Activated CD4-positive, CD25-positive, alpha-beta regulatory T cell (primary cell): ENCODE results near the gene SKIDA1.

Source experiments
- DNase-seq, 4 experiments: peaks; one replicate each; lab custom pipeline; 2025; lab: John Stamatoyannopoulos, UW

Gene SKIDA1

DNA sequence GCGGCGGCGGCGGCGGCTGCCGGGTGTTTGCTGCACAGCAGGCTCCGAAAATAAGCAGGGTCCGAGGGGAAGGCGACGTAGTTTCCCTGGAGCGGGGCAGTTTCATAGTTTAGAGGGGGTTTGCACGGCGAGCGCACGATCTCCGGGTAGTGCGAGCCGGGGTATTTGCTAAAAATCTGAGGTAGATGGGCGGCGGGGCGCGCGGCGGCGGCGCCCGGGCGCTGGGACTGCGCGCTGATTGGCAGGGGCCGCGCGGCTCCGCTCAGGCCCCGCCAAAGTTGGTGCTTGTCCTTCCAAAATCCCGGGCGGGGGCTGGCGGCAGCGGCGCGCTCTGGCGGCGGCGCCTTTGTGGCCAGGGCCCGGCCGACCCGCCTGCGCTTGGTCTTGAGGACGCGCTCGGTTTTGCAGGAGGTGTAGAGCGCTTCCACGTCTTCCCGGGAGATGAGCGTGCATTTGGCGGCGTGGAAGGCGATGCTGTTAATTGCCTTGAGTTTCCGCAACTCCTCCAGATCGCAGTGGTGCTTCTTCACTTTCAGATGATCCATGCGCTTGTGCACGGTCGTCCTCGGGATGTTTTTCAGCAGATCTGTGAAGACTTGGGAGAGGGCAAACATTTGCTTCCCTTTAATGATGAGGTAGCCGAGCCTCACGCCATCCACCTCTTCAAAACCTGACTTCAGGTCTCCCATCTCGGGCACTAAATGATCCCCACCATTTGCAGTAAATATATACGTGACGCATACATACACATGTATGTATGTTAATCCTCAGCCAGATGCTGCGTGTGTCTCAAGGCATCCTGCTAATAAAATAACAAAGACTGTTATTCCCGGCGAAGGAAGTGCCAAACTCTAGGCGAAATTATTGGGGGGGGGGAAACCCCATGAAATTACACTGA is 8.1 kb downstream of the SKIDA1 start:
- no peak for DNase-seq

DNA sequence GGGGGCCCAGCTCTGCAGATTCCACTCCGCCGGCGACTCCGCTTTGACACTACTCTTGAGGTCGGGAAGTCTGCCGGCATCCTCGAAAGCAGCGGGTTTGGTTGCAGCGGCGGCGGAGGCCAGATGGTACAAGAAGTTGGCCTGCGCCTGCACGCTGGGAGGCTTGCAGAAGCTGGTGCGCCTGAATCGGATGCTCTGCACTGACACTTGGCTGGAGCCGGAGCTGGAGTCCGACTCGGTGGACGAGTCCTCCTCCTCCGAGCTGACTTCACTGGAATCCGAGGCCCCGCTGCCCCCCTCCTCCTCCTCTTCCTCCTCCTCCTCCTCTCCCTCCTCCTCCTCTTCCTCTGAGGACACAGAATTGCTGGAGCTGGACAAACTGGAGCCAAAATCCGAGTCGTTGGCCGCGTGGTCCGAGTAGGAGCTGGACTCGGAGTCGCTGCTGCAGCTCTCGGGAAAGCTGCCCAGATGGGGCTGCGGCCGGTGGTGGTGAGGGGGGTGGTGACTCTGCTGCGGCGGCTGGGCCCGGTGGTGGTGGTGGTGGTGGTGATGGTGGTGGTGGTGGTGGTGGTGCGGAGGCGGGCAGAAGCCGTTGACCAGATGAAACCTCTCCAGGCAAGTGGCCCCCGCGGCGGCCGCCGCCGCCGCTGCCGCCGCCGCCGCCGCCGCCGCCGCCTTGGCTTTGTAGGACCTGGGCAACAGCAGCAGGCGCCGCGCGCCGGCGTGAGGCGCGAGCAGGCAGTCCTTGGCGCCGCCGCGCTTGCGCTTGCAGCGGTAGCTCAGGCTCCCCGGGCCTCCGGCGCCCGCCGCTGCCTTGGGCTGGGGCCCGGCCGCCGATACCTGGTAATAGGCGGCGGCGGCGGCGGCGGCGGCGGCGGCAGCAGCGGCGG is 9.0 kb downstream of the SKIDA1 start:
- DNase-seq, result peak in 1 of 4 experiments; percentile 25

DNA sequence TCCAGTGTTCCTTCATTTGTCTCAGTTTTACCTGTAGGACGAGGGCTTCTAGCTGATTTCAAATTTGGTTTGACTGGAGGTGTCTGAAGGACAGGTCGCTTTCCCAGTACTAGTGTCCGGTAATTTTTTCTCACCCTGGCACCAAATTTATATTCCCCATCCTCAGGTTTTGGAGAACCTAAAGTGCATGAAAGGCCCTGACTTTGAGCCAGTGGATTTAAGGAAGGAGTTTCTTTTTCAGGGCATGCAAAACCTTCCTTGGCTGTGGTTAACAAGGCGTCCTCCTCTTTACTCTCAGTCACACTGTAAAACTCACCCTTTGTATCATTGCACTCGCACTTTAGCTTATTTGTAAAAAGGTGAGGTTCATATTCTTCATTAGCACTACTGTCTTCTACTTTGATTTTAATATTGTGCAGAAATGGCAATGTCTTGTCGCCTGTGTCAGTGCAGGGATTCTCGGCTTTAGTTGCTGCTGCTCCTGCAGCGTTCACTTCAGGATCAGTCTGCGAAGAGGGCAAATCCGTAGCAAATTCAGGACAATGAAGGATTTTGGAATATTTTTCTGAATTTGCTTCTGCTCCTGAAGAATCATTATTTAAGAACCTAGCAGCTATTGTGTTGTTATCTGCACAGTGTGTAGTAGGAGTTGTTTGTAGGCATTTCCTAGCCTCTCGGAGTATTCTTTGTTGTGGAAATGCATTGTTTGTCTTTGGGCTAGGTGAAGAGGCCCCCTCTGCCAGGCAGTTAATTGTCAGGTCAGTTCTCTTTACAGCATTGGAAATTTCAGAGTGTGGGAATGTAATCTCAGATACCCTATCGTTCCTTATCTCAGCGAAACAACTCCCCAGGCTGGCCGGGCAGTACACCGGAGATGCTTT is 9.9 kb downstream of the SKIDA1 start:
- DNase-seq, result no peak

DNA sequence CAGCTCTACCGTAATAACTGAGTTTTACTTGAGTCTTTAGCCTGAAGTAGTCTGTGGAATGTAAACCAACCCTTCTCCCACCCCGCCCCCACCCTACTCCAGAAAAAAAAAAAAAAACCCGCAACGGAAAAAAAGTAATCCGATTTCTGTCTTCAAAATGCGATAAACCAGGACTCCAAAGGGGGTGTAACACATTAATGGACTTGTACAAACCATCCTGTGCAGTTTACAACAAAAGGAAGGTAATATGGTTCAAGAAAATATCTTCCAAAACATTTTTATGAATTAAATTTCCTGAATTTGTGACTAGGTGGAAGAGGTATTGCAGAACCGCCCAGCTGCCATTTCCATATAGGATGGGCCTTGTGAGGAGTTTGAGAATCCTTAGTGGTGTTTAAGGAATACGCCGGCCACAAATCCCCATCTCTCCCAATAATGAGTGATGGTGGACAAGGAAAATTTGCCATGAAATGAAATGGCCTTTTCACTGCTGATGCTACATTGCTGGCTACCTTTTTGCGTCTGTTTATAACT is 10.6 kb downstream of the SKIDA1 start:
- no peak for DNase-seq

DNA sequence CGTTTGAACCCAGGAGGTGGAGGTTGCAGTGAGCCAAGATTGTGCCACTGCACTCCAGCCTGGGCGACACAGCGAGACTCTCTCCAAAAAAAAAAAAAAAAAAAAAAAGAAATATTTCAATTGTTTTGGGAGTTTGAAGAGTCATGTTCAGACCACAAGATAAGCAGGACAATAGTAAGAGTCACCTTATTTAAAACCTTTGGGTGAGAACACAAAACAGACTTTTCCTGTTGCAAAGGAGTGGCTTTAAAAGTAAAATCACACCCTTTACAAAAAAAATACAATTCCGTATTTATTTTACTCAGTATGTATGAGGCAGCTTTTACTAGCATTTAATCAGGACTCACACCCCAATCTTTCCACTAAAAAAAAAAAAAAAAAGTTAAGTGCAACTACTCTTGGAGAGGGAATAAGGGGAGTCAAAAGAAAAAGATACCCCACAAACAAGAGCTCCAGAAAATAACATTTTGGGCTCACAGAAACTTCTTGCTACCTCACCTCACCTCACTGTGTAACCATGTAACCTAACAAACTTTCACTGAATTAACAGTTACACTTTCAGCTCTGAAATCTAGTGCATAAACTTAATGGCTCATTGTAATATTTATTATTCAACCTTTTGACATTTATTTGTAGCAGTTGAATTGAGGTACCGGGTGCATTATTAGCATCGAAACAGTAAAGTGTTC is 11.2 kb downstream of the SKIDA1 start:
- no peak for DNase-seq

DNA sequence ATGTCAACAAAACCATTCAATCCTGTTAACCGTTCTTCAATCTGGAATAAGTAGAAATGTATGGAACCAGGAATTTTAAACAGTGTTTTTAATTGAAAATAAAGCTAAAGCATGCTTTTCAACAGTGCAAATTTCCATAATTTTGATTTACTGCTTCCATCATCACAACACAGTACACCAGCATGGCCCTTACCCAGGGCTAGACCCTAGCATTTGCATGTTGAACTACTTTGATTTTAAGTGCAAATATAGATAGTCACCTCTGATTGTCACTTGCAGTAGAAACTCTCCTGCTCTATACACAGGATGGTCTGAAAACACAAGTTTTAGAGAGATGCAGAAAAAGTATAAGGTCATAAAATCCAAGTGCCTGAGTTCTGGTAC is 12.1 kb downstream of the SKIDA1 start:
- DNase-seq, result no peak

DNA sequence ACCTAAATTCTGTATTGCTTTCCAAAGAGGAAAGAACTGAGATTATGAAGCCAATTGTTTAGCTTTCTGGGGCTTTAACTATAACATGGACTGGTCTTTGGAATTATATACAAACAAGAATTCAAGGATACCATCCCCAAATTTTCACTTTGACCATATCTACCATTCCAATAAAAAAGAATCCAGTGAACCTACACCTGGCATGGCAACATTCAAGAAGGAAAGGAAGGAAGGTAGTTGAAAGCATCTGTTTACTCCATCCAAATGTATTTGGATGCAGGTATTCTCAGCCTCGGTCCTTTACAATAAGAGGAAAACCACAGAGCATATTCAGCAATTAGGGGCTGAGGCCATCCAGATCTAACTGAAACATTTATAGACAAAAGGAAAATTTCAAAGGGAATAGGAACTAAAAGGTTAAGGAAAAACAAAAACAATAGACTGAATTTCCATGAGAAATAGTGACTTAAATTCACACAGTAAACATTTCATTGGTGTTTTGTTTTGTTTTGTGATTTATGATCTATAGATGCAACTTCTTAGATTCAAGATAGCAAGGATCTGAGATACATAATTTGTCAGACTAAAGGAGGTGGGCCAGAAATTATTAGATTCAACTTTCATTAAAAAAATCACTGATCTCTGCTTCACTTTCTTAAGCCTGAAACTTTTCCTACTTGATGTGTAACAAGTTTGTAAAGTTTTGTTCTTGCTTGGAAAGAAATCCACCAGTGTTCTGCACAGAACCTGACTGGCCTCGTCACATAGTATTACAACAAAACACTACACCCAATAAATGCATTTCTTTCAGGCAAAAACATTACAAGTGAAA is 12.7 kb downstream of the SKIDA1 start:
- DNase-seq, result no peak

DNA sequence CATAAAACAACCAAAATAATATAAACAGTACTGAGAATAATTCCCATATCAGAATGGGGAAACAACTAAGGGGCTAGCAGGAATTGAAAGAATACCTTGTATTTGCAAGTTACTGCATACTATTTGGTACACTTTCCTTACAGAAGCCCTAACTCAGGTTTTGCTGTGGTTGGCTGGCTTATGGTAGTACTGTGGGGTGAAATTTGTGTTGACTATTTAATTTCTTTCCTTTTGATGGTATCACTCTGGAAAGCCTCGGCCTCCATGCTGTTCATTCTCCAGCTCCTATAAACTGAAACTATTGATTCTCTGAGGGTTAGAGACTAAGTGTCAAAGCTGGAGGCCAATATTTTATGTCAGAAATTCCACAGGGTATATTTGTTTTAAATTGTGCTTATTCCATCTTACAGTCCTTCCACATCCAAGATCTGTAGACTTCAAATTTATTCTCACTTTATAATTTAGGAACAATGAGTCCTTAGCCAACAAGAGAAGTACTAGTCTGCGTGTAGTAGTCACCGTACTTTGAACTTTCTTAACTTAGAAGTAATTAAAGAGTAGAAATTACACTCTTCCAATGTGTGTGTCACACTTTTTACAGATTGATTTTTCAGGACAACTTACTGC is 13.4 kb downstream of the SKIDA1 start:
- DNase-seq, result no peak

DNA sequence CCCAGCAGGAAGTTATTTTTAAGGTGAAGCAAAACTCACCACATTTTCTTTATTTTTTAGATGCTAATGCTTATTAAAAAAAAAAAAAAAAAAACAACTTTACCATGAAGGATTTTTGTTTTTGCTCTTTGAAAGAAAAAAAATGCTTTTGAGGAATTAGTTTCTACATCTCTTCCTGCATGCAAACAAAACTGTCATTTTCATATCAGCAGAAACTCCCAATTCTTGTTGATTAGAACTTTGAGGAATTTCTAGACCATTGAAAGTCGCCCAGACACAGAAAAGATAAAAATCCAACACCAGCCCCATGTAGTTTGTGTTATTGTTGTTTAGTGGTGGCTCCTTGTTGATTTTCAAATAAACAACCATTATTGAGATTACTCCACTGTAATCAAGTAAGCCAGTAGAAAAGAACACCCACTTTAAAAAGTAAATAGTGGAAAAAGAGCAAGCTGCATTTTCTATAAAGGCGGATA is 14.3 kb downstream of the SKIDA1 start:
- no peak for DNase-seq

DNA sequence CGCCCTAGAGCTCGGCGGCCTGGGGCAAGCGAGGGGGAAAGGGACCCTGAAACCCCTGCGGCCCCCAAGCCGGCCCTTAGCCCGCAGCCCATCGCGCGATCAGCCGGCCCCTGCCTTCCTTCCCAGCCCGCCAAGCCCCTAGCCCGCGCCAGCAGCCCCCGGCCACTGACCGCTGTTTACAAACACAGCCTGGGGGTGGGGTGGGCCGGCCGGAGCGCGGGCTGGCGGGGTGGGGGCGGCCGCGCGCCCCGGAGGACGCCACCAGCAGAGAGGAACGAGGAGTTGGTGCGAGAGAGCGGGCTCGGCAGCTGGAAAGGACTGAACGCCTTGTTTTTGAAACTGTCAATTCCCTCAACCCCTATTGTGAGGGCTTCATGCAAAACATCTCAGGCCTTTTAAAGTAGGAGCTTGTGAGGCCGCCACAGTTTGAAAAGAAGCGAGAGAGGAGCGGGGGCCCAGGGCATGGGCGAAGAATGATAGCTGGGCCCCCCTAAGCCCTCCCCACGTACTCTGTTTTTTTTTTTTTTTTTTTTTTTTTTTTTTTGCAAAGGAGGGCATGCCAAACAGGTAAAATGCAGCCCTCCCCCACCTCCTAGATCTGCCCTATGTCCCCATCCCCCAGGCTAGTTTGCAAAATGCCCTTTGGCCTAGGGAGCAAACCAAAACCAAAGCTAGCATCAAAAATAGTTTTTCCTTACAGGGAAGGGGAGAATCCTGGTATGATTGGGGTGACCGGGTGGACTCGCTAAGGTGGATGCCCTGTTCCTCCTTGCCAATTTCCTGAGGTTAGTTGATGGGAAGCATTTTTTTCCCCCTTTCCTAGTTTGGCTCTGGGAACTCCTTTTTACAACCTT is 15.0 kb downstream of the SKIDA1 start:
- no peak for DNase-seq

DNA sequence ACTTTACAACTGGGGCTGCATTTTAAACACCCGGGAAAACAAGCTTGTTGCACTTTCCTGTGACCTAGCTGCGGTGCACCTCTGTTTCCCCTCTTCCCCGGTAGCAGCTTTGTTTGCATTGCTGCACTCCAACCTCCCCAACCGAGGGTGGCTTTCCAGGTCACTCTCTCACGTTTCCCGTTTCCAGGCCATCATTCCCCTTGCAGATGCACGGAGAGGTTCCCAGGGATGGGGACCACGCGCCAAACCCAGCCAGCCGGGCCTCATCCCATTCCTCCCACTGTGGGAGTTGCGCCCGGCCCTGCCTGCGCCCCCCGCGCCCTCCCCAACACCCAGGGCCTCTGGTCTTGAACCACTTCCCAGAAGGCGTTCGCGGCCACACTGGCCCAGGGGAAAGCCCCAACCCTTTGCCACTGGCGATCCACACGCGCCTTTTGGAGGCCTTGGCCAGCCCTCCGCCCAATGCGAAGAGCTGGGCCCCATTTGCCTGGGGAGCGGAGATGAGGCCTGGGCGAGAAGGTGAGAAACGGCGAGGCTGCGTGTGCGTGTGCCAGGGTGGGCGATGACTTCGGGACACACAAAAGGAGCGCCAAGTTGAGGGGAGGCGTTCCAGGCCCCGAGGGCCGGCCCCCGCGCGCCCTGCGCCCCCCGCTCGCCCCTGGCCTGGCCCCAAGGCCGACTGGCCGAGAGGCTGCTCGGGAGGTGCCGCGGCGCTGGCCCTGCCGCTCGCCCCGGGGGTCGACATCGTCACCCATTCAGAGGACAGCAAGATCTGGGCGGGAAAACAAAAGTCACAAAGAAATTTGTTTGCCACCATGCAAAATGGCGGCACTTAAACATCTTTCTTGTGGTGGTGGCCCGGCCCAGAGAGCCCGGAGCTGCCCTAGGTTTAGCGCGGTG is 15.9 kb downstream of the SKIDA1 start:
- no peak for DNase-seq

DNA sequence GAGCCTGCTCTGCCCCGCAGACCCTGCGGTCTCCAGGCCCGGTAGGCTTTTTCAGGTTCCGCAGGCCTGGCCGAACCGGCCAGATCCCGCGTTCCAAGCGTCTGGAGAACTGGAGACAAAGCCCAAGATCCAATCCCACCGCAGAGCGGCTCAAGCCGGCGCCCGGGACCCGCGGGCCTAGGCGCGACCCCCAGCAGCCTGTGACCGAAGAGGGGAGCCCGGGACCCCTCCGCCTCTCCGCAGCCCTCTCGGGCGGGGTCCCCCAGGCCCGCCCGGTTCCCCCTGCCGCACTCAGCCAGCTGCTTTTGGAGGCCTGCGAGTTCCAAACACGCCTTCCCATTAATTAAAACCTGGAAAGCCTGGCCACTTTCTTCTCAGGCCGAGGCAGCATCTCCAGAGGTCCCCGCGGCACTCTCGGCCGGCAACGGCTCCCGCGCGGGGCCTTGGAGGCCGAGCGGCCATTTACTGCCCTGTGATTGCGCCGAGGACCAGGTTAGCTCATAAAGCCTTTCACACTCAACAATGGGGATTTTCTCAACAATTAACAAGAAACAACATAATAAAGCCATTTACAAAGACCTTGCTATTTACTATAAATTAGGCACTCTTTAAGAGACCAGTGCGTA is 16.7 kb downstream of the SKIDA1 start:
- DNase-seq, result no peak

DNA sequence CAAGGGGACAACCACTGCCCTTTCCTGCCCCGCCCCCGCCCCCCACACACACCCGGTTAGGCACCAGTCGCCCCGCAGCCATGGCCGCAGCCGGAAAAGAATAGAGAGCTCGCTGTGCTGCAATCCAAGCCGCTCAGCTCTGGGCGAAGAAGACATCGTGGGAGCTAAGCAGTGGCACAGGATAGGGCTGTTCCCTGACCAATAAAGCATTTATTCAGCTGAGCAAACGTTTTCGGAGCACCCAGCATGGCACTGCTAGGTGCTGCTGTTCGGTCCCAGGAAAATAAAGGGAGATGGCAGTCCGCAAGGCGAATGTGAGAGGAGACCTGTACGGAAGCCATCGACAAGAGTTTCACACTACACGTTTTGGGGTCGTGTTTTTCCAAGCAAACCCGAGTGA is 18.3 kb downstream of the SKIDA1 start:
- no peak for DNase-seq

DNA sequence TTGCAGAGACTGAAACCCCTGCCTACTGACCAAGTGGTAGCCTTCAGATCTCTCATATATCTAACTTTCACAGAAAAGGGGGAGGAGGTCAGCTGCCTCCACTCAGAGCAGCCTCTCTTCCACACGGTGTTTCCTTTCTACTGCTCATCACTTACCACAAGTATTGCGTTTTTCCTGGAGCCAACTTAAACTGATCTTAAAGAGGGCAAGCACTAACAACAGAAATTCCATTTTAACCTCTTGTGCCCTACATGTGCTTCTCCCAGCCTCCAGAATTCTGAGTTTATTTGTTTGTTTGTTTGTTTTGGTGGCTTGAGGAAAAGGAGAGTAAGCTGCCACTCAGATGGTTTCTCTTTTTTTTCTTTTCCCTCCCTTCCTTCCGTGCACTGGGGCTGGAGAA is 19.1 kb downstream of the SKIDA1 start:
- DNase-seq, result no peak

DNA sequence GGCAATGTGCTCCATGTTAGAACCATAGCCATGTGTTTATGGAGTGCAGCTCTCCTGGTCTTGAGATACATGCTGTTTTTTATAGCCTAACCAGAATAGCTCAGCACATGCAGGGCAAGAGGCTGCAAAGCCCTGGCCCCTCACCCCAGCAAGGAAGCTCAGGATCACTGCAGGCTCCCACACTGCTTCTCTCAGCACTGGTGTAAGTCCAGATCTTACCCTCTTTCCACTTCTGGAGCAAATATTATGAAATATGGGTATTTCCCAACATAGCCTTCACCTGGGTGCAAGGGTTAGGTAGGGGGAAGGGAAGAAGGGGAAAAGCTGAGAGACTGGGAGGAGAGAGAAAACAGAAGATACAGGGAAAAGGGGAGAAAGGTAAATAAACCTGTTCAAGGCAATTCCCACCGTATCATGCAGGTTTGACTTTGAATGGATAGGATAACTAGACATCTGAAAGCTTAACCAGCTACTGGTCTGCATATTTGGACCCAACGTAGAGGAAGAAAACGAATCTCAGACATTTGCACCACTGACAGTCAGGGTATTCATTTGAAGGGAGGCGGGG is 19.7 kb downstream of the SKIDA1 start:
- DNase-seq, result no peak

DNA sequence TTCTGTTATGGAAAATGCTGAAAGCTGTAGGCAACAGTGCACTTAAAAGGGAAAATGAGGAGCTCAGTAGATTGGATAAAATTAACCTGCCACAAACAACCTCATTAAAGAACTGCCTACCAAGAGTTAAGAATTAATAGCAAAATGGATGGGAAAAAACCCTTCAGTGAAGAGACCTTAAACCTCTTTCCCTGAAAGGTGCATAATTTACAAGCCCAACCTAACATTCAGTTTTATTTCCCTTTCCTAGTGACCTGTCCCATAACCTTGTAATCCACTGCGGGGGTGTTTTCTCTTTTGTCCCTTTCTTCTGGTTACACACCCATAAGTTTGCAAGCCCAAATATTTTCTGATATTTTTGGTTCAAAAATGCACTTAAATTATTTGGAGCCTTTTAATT is 21.9 kb downstream of the SKIDA1 start:
- DNase-seq, result no peak

DNA sequence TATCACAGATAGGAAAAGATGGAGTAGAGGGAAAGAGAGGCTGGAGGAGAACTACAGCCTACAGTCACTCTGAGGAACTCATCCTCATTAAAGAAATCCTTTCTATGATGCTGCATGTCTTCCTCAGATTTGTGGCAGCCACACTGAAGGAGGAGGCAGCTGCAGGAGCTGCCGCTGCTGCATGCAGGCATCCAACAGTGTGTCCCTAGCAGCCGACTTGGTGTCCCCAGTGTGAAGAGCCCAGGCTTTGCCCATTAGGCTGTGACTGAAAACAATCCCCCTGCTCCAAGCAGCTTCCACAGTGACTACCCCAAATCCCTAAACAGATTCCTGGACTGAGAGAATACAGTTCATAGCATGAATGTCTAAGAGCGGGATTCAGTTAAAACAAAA is 23.1 kb downstream of the SKIDA1 start:
- DNase-seq, result no peak
